C4-2B (cell line): ENCODE results near the gene PRKCD.

Experiments
- ZFX ChIP-seq: fragments of 450-650 bp; IDR thresholded peaks from 2 replicates; pipeline ENCODE4 v1.6.1; 2017
- TF ChIP-seq, protein P1 (sequence below): fragments of 450-650 bp; conservative IDR thresholded peaks from 2 replicates; pipeline ENCODE4 v1.5.1; 2017; ENCODE audit warnings: mild to moderate bottlenecking

DNA sequence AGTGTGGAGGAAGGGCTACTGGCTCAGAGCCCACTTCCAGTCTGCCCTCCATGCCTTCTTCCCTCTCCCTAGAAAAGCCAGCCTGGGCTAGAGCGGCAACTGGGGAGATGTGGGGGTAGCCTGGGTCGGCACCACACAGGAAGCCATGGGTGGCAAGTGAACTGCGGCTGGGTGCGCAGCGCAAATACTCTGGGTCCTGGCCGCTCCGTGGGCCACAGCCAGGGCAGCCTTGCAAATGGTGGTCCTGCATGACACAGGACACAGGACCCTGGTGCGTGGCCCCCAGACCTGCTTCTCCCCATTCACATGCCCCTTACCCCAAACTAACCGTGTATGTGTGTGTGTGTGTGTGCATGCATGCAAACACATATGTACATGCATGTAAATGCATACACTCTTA is 25.7 kb downstream of the PRKCD start:
- TF ChIP-seq, protein P1, sequence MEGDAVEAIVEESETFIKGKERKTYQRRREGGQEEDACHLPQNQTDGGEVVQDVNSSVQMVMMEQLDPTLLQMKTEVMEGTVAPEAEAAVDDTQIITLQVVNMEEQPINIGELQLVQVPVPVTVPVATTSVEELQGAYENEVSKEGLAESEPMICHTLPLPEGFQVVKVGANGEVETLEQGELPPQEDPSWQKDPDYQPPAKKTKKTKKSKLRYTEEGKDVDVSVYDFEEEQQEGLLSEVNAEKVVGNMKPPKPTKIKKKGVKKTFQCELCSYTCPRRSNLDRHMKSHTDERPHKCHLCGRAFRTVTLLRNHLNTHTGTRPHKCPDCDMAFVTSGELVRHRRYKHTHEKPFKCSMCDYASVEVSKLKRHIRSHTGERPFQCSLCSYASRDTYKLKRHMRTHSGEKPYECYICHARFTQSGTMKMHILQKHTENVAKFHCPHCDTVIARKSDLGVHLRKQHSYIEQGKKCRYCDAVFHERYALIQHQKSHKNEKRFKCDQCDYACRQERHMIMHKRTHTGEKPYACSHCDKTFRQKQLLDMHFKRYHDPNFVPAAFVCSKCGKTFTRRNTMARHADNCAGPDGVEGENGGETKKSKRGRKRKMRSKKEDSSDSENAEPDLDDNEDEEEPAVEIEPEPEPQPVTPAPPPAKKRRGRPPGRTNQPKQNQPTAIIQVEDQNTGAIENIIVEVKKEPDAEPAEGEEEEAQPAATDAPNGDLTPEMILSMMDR = no peak
- TF ChIP-seq ZFX = no peak
